Testis (tissue), 2 donors: Measurements from ENCODE around the gene RSAD1.

Experiments
- POLR2A ChIP-seq: fragments of 450-650 bp; IDR thresholded peaks from one replicate; pipeline ENCODE4 v1.6.1; 2017; ENCODE audit warnings: antibody characterized with exemption, mild to moderate bottlenecking, moderate library complexity
- TF ChIP-seq, protein P1 (sequence below), 3 experiments: fragments of 450-650 bp in 2 of 3; fragments of 200-600 bp in 1 of 3; sonication (generic) in 1 of 3; IDR thresholded peaks; one replicate each; pipeline ENCODE4 v1.5.1; 2016 to 2019; ENCODE audit warnings: antibody characterized with exemption in 3 of 3, mild to moderate bottlenecking in 2 of 3, moderate library complexity in 1 of 3

DNA sequence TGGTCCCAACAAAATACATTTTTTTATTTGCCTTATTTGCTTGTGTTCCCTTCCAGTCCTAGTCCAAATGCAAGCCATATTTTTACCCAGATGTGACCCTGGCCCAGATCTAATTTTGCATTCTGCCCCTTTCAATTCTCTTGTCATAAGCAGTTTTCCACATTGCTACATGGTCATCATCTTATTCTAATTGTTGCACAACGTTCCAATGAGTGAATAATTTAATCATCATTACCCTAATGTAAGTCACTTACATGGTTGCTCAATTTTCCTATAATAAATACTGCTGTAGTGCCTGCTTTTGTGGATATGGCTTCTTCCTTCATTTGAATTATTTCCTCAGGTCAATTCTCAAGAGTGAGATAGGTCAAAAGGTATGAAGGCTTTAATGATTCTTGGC, 12.8 kb downstream of the RSAD1 start:
- TF ChIP-seq, protein P1, sequence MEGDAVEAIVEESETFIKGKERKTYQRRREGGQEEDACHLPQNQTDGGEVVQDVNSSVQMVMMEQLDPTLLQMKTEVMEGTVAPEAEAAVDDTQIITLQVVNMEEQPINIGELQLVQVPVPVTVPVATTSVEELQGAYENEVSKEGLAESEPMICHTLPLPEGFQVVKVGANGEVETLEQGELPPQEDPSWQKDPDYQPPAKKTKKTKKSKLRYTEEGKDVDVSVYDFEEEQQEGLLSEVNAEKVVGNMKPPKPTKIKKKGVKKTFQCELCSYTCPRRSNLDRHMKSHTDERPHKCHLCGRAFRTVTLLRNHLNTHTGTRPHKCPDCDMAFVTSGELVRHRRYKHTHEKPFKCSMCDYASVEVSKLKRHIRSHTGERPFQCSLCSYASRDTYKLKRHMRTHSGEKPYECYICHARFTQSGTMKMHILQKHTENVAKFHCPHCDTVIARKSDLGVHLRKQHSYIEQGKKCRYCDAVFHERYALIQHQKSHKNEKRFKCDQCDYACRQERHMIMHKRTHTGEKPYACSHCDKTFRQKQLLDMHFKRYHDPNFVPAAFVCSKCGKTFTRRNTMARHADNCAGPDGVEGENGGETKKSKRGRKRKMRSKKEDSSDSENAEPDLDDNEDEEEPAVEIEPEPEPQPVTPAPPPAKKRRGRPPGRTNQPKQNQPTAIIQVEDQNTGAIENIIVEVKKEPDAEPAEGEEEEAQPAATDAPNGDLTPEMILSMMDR (IDR thresholded peaks at IDR 0.05), result no peak
- no peak for TF ChIP-seq POLR2A
